Measurements from ENCODE around the gene LHFPL2. TPM values are rescaled to one million over a fixed set of nuclear protein-coding genes. Genes with fewer than 3 reads are reported as not detected.

The LHFPL2 gene
- total and polyA plus RNA-seq, 7 donors, result 1.1 to 6.4 (median 3.6) TPM

DNA sequence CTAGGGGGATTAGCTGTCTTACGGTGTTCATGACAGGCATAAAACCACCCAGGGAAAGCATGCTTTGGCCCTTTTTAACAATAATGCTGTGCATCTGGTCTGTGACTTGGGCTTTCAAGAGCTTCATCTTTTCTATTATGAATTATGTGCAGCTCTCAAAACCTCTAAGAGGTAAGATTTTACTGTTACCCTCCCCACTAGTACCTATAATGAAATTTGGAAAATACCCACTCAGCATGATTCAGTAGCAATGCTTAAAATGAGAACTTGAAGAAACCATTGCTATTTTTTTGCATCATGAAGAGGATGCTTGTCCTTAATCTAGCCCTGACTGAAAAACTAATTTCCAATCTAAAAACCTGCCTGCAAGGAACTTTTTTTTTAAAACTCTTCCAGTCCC lies 5.8 kb upstream of the LHFPL2 start:
- no peak for ATAC-seq
- TF ChIP-seq, protein P1, sequence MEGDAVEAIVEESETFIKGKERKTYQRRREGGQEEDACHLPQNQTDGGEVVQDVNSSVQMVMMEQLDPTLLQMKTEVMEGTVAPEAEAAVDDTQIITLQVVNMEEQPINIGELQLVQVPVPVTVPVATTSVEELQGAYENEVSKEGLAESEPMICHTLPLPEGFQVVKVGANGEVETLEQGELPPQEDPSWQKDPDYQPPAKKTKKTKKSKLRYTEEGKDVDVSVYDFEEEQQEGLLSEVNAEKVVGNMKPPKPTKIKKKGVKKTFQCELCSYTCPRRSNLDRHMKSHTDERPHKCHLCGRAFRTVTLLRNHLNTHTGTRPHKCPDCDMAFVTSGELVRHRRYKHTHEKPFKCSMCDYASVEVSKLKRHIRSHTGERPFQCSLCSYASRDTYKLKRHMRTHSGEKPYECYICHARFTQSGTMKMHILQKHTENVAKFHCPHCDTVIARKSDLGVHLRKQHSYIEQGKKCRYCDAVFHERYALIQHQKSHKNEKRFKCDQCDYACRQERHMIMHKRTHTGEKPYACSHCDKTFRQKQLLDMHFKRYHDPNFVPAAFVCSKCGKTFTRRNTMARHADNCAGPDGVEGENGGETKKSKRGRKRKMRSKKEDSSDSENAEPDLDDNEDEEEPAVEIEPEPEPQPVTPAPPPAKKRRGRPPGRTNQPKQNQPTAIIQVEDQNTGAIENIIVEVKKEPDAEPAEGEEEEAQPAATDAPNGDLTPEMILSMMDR (IDR thresholded peaks at IDR 0.05), result no peak
- Histone ChIP-seq H3K4me1 (no peaks in the 10 kb centered on the region), H3K27me3 (ENCODE audit: insufficient read depth in 3 of 3, low read length in 2 of 3) (no peaks in the 10 kb centered on the region), H3K4me3 (no peak overlapping the region), H3K9me3 (no peaks in the 10 kb centered on the region), H3K27ac (no peak overlapping the region), H3K36me3 (ENCODE audit: insufficient read depth in 1 of 2, low read depth in 1 of 2) (no peaks in the 10 kb centered on the region)
- intact Hi-C loops (cut with DNase I), result no loop called here
- WGBS, 3 donors, result 52 to 80% (median 74%) methylated on average over 1 of the region's 1 CpG
- DNase-seq, result no peak

DNA sequence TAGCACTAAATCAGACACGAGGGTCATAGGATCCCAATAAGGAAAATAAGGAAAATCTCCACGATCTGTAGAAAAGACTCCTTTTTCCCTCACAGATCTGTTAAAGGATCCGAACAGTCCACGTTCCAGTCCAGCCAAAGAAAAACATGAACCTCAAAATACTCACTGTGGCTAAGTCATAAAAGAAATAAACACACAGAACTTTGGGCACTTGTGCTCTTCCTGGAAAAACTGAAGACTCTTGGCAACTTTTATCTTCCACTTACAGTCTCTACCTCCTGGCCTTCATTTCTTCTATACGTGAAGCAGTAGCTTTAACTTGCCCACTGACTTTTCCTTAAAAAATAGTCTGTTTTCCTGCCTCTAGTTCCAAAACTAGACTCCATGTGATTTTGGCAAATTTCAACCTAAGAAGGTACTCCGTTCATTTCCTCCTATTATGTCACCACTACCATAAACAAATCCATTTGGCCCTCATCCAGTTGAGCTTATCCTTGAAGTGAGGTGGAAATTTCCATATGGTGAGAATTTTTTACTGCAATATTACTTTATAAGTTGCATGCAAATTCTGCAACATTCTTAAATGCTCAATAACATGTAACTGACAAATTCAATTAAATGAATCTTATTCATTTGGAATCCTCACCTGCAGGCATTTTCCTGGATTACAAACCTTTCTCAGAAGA lies 5.3 kb upstream of the LHFPL2 start:
- no peak overlapping the region for H3K4me3 ChIP-seq
- DNase-seq (no peak), ATAC-seq (no peak)
- intact Hi-C loops (cut with DNase I), result no loop called here
- H3K36me3 ChIP-seq (ENCODE audit: insufficient read depth in 1 of 2, low read depth in 1 of 2), result no peaks in the 10 kb centered on the region
- WGBS, 3 donors, result 55 to 61% (median 55%) methylated on average over 6 of the region's 6 CpGs
- no peaks in the 10 kb centered on the region for H3K27me3 ChIP-seq (ENCODE audit: insufficient read depth in 3 of 3, low read length in 2 of 3)
- TF ChIP-seq, protein P1 (IDR thresholded peaks at IDR 0.05), result no peak
- H3K4me1 ChIP-seq, result no peaks in the 10 kb centered on the region
- no peak overlapping the region for H3K27ac ChIP-seq
- no peaks in the 10 kb centered on the region for H3K9me3 ChIP-seq

DNA sequence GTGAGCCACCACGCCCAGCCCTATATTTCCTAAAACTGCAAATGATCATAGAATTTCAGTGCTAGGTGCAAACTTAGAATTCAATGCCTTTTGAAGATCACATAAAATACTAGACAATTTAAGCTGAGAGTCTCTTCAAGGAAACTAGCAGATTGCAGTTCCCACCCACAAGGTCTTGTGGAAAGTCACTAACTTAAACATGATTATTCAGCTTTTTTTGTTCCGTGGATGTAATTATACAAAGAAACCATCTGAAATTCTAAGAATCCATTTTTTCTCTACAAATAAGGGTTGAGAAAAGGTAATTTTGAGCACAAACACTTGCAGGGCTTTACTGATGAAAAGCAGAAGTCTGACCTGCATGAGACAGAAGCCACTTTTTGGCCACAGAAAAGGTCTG lies 4.5 kb upstream of the LHFPL2 start:
- no peak for ATAC-seq
- intact Hi-C loops (cut with DNase I), result no loop called here
- DNase-seq, result no peak
- no peaks in the 10 kb centered on the region for H3K27me3 ChIP-seq (ENCODE audit: insufficient read depth in 3 of 3, low read length in 2 of 3)
- H3K36me3 ChIP-seq (ENCODE audit: insufficient read depth in 1 of 2, low read depth in 1 of 2), result no peaks in the 10 kb centered on the region
- TF ChIP-seq, protein P1 (IDR thresholded peaks at IDR 0.05), result no peak
- H3K27ac ChIP-seq, result no peak overlapping the region
- no peak overlapping the region for H3K4me3 ChIP-seq
- no peaks in the 10 kb centered on the region for H3K4me1 ChIP-seq
- no peaks in the 10 kb centered on the region for H3K9me3 ChIP-seq
- WGBS, 3 donors, result 95 to 96% (median 96%) methylated on average over 2 of the region's 2 CpGs

DNA sequence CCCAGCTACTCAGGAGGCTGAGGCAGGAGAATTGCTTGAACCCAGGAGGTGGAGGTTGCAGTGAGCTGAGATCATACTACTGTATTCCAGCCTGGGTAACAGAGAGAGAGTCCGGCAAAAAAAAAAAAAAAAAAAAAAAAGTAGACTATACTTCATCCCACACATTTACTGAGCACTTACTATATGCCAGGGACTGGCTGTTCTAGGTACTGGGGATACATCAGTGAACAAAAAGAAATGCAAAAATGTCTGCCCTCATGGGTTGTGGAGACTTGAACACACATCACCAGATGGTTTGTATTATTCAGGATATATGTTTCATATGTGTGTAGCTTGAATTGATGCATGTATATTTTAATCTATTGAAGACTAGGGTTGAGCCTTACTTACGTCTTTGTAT lies 2.9 kb upstream of the LHFPL2 start:
- ATAC-seq (no peak), DNase-seq (no peak)
- Histone ChIP-seq H3K27me3 (ENCODE audit: insufficient read depth in 3 of 3, low read length in 2 of 3) (no peaks in the 10 kb centered on the region), H3K9me3 (no peaks in the 10 kb centered on the region), H3K4me1 (peaks cover 5% of the 10 kb centered on the region), H3K4me3 (no peak overlapping the region), H3K27ac (no peak overlapping the region), H3K36me3 (ENCODE audit: insufficient read depth in 1 of 2, low read depth in 1 of 2) (no peaks in the 10 kb centered on the region)
- 75 to 97% (median 96%) methylated on average over 1 to 2 of the region's 2 CpGs for WGBS, 3 donors
- TF ChIP-seq, protein P1 (IDR thresholded peaks at IDR 0.05), result no peak
- intact Hi-C loops (cut with DNase I), result no loop called here

DNA sequence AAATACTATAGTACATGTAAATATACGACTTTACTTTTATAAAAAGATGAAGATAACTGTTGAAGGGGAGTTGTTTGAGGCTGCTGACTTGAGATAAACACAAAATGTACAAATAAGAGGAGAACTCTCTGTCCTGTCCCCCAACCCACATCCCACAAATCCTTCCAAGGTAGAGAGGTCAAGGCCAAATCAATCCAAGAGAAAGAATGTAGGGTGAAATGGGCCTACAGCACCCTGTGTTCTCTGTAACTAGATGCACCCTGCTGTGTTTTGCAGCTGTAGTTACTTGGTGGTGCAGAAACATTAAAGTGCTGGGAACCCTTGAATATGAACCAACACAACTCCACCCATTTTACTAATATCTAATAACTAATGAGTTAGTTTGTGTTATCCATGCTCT lies 2.0 kb upstream of the LHFPL2 start:
- Histone ChIP-seq H3K4me3 (no peak overlapping the region), H3K27me3 (ENCODE audit: insufficient read depth in 3 of 3, low read length in 2 of 3) (no peaks in the 10 kb centered on the region), H3K36me3 (ENCODE audit: insufficient read depth in 1 of 2, low read depth in 1 of 2) (no peaks in the 10 kb centered on the region), H3K27ac (no peak overlapping the region), H3K9me3 (no peaks in the 10 kb centered on the region), H3K4me1 (peaks cover 5% of the 10 kb centered on the region)
- ATAC-seq, result no peak
- intact Hi-C loops (cut with DNase I), result no loop called here
- TF ChIP-seq, protein P1 (IDR thresholded peaks at IDR 0.05), result no peak
- 93 to 96% (median 95%) methylated on average over 1 of the region's 1 CpG for WGBS, 3 donors
- DNase-seq, result no peak
